ENCODE results near the gene CCDC88C.

The CCDC88C gene

DNA sequence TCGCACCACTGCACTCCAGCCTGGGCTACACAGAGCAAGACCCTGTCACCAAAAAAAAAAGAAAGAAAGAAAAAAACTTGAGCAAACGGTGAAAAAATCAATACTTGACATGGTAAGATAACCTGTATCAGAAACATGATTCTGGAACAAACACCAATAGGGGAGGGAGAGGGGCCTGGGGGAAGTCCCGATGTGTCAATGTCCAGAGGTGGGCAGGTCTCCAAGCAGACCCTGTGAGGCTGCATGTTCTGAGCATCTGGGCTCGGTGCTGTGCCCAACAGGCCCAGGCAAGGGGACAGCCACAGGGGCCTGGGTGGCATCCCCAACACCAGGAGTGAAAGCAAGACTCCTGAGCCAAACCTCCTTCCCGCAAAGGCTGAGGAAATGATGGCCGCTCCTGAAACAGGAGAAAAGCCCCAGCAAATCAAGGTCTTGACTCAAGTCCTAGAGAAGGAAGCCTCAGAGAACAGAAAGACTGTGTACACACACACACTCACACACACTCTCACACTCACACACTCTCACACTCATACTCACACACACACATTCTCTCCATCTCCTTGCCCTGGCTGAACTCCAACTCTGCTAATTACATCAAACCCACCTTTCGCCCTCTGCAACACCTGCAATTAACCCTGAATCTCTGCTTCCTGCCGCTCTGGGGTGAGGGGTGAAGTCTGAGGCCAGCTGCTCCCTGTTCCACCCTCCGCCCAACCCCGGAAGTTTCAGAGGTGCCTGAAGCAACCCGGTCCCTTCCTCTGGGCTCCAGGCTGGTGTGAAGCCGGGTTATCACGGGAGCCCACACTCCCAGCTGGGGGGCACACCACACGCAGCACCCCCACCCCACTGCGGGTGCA, 20.4 kb downstream of the CCDC88C start:
- DNase-seq: peak in 1 of 2 donors; percentile 52

- no peak for DNase-seq
These were observed 21.5 kb downstream of the CCDC88C start for GRCh38 chr14:91396013-91396660.

- DNase-seq: no peak
These were observed 22.2 kb downstream of the CCDC88C start for GRCh38 chr14:91395466-91395865.

- no peak for DNase-seq
These were observed 23.2 kb downstream of the CCDC88C start for GRCh38 chr14:91394105-91395081.

GRCh38 chr14:91392623-91393303, 24.9 kb downstream of the CCDC88C start:
- DNase-seq: no peak

- DNase-seq: no peak
These were observed 27.3 kb downstream of the CCDC88C start for GRCh38 chr14:91390165-91390778.

- no peak for DNase-seq
These were observed 28.5 kb downstream of the CCDC88C start for GRCh38 chr14:91389150-91389549.

DNA sequence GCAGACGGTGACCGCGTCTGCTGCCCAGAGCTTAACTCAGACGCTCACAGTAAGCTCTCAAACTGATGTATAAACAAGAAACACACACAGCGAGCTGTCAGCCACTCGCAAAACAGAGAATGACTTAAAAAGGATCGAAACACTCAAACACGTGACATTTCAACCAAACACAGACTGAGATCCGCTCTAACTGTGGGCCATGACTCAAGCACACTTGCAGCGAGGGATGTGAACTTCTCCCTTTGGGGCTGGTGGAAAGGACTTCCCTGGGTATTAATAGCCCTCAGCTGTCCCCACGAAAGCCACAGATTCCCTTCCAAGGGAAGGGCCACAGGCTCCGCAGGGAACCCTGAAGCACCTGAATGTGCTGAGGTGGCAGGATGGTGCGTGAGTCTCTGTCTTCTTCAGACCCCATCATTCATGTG, 29.1 kb downstream of the CCDC88C start:
- DNase-seq: peak in 1 of 2 donors; percentile 45

- DNase-seq: no peak
These were observed 29.7 kb downstream of the CCDC88C start for GRCh38 chr14:91387951-91388381.

DNA sequence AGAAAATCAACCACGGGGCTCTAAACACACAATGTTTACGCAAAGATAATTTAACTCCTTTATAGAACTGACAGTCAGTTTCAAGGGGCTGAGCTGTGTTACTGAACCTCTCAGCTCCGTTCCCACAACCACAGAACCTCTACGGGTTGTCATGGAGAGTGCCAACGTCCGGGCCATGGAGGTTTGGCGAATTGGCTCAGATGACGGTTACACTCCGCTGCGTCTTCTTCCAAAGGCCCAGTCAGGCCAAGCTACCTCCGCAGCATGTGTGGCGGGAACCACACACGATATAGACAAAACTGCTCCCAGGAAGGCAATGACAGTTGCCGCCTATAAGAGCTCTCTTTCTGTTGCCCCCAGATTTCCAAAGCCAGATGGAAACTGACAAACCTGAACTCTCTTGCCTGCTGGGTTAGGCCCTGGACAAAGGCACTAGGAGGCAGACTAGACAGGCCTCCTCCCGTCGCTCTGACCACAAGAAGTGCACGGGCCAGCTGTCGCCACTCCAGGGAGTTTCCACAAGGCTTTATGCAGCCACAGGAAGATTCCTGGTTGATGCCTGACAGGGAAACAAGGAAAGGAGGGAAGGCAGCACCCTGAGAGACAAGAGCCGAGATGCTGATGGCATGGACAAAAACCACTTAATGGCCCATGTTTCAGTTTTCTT, 30.3 kb downstream of the CCDC88C start:
- DNase-seq: no peak

- no peak for DNase-seq
These were observed 31.9 kb downstream of the CCDC88C start for GRCh38 chr14:91385697-91386096.

DNA sequence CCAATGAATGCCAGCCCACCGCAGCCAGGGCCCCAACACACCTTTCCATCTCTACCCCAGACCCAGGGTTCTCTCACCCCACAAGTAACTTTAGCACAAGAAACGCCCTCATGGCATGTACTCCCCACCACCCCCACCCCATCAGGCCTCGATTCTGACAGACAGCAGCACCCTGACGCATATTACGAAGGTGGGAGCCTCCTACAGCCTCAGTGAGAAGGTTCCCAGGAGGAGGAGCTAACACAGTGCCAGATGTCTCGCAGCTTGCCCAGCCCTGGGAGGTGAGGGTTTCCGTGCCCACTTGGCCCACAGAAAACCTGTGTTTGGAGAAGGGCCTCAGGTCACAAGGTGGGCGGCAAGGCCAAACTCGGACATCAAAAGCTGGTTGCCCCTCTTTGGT, 32.4 kb downstream of the CCDC88C start:
- no peak for DNase-seq

GRCh38 chr14:91383439-91383838, 34.2 kb downstream of the CCDC88C start:
- no peak for DNase-seq

DNA sequence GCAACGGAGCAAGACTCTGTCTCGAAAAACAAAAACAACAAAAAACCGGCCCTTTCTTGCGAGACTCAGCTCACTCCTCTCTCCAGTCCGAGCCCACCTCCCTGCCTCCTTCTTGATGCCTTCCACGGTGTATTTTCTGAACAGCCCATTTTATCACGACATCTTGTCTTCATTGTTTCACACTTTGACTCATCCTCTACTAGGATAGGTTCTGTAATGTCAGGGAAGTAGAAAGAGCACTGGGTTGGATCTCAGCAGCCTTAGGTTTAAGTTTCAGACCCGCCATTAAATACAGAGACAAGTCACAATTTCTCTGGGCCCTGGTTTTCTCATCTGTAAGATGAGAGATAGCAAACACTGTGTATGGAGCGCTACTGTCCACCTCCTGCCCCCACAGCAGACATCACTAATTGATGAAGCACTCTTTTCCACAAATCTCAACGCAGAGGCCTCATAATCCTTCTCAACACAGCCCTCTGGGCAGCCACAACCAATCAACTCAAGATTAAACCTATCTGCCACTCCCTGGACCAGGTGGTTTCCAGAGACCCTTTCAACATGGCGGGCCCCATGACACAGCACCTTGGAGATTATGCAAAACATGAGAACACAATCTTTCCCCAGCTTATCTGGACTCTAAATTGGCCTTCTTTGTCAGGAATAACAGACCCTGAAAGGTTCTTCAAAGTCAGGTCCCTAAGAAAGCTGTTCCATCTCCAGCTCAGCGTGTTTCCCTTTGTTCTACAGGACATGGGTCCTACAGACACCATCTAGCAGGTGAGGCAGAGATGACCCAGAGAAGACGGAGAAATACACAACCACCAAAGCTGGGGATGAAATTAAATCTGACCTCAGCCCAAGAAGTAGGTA, 35.6 kb downstream of the CCDC88C start:
- no peak for DNase-seq

- DNase-seq: no peak
These were observed 36.8 kb downstream of the CCDC88C start for GRCh38 chr14:91380610-91381371.

GRCh38 chr14:91380123-91380522, 37.5 kb downstream of the CCDC88C start:
- no peak for DNase-seq

DNA sequence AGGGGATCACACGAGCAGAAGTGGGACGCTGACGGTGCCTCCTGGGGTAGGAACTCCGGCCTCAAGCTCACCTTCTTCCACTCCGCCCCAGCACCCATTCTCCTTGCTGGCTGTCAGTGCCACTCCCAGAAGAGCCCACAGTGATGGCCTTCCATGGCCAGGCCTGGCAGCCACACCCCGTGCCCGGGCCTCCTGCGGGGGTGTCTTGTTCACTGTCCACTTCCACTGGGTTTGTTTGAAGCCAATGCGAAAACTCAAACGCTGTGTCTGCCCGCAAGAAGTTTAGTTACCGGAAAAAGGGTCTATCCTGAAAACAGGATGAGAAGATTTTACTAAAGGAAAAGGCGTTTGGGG, 38.1 kb downstream of the CCDC88C start:
- no peak for DNase-seq

GRCh38 chr14:91378930-91379578, 38.6 kb downstream of the CCDC88C start:
- no peak for DNase-seq

Data from bone marrow (tissue), 2 donors.